Activated CD4-positive, CD25-positive, alpha-beta regulatory T cell treated with anti-CD3 and anti-CD28 coated beads, Interleukin-2, amount 50 U/mL, for 72 hours (primary cell): Measurements from ENCODE around the gene SBF2.
"Not testable (repeated sequence)": the region's sequence is repeated elsewhere in the genome, so short reads cannot be mapped to it uniquely, and the experiment has no call there.

Experiments
- DNase-seq: peaks from one replicate; pipeline ENCODE4 v3.0.0; 2021

The SBF2 gene

GRCh38 chr11:10160350-10160749, 133.7 kb downstream of the SBF2 start:
- DNase-seq, result no peak

GRCh38 chr11:10158461-10158860, 135.6 kb downstream of the SBF2 start:
- no peak for DNase-seq

- no peak for DNase-seq
Measured at GRCh38 chr11:10155793-10156490, 138.1 kb downstream of the SBF2 start.

- no peak for DNase-seq
Measured at GRCh38 chr11:10150800-10151199, 143.2 kb downstream of the SBF2 start.

GRCh38 chr11:10149553-10149952, 144.5 kb downstream of the SBF2 start:
- DNase-seq, result no peak

GRCh38 chr11:10147195-10147594, 146.8 kb downstream of the SBF2 start:
- no peak for DNase-seq

- DNase-seq, result no peak
Measured at GRCh38 chr11:10144954-10145353, 149.1 kb downstream of the SBF2 start.

GRCh38 chr11:10139656-10140055, 154.4 kb downstream of the SBF2 start:
- DNase-seq, result no peak

GRCh38 chr11:10139143-10139542, 154.9 kb downstream of the SBF2 start:
- no peak for DNase-seq

GRCh38 chr11:10134975-10135481, 159.0 kb downstream of the SBF2 start:
- no peak for DNase-seq

GRCh38 chr11:10134226-10134625, 159.8 kb downstream of the SBF2 start:
- DNase-seq, result not testable (repeated sequence)

GRCh38 chr11:10133251-10133650, 160.8 kb downstream of the SBF2 start:
- DNase-seq, result not testable (repeated sequence)

- no peak for DNase-seq
Measured at GRCh38 chr11:10130875-10131274, 163.1 kb downstream of the SBF2 start.

GRCh38 chr11:10129184-10129583, 164.8 kb downstream of the SBF2 start:
- not testable (repeated sequence) for DNase-seq

GRCh38 chr11:10125522-10126133, 168.4 kb downstream of the SBF2 start:
- no peak for DNase-seq

- DNase-seq, result no peak
Measured at GRCh38 chr11:10122326-10123197, 171.5 kb downstream of the SBF2 start.

GRCh38 chr11:10118865-10119264, 175.2 kb downstream of the SBF2 start:
- no peak for DNase-seq

GRCh38 chr11:10117709-10118351, 176.2 kb downstream of the SBF2 start:
- DNase-seq, result no peak

- no peak for DNase-seq
Measured at GRCh38 chr11:10116588-10116987, 177.4 kb downstream of the SBF2 start.

- no peak for DNase-seq
Measured at GRCh38 chr11:10114593-10115404, 179.2 kb downstream of the SBF2 start.

- DNase-seq, result no peak
Measured at GRCh38 chr11:10113852-10114251, 180.2 kb downstream of the SBF2 start.

GRCh38 chr11:10109806-10110205, 184.2 kb downstream of the SBF2 start:
- no peak for DNase-seq
